Prostate gland (tissue), 2 donors: ENCODE data around the gene VAV2.

ENCODE experiments used
- POLR2A ChIP-seq: fragments of 450-650 bp; IDR thresholded peaks from one replicate; pipeline ENCODE4 v1.6.1; 2016; ENCODE audit warnings: antibody characterized with exemption, mild to moderate bottlenecking
- POLR2AphosphoS5 ChIP-seq: sonication (generic); formaldehyde crosslinking; IDR thresholded peaks from one replicate; pipeline ENCODE4 v1.6.1; 2017; ENCODE audit warnings: antibody characterized with exemption
- TF ChIP-seq, protein P1 (sequence below), 4 experiments: fragments of 200-600 bp in 2 of 4; fragments of 450-650 bp in 2 of 4; sonication (generic) in 2 of 4; IDR thresholded peaks; 1 replicate in 3 of 4; 2 replicates in 1 of 4; pipeline ENCODE4 v1.5.1; 2016 to 2019; ENCODE audit warnings: antibody characterized with exemption in 4 of 4, mild to moderate bottlenecking in 2 of 4, moderate library complexity in 2 of 4

DNA sequence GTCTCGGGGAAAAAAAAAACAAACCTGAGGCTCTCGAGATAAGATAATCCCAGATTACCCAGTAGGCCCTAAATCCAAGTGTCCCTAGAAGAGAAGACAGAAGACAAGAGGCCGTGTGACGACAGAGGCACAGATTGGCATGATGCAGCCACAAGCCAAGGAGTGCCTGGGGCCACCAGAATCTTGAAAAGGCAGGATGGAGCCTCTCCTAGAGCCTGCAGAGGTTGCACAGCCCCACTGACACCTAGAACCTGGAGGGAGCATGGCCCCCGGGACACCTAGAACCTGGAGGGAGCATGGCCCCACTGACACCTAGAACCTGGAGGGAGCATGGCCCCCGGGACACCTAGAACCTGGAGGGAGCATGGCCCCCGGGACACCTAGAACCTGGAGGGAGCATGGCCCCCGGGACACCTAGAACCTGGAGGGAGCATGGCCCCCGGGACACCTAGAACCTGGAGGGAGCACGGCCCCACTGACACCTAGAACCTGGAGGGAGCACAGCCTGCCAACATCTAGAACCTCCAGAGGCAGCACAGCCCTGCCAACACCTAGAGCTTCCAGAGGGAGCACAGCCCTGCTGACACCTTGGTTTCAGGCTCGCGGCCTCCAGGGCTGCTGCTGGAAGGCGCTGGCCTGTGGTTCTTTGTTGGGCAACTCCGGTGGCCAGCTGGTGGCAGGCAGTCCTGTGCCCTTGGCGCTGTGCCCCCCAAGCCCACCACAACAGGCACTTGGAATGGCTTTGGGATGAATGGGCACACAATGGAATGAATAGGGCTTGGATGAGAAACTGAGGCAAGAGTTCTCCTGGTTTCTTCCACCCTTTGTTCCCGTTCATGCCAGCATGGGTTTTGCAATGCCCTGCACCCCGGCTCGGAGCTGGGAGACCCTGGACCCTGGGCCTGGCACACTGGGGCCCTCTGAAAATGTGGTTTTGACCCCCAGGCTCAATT is 39.2 kb downstream of the VAV2 start:
- TF ChIP-seq, protein P1, sequence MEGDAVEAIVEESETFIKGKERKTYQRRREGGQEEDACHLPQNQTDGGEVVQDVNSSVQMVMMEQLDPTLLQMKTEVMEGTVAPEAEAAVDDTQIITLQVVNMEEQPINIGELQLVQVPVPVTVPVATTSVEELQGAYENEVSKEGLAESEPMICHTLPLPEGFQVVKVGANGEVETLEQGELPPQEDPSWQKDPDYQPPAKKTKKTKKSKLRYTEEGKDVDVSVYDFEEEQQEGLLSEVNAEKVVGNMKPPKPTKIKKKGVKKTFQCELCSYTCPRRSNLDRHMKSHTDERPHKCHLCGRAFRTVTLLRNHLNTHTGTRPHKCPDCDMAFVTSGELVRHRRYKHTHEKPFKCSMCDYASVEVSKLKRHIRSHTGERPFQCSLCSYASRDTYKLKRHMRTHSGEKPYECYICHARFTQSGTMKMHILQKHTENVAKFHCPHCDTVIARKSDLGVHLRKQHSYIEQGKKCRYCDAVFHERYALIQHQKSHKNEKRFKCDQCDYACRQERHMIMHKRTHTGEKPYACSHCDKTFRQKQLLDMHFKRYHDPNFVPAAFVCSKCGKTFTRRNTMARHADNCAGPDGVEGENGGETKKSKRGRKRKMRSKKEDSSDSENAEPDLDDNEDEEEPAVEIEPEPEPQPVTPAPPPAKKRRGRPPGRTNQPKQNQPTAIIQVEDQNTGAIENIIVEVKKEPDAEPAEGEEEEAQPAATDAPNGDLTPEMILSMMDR (IDR thresholded peaks at IDR 0.05) = no peak
- TF ChIP-seq POLR2A = no peak
- TF ChIP-seq POLR2AphosphoS5 = no peak
